Right atrium auricular region (tissue), 2 donors: ENCODE results near the gene TLK2. TPM values are rescaled to one million over a fixed set of nuclear protein-coding genes. Genes with fewer than 3 reads are reported as not detected.
"Not testable (repeated sequence)": the region's sequence is repeated elsewhere in the genome, so short reads cannot be mapped to it uniquely, and the experiment has no call there.

ENCODE experiments used
- DNase-seq: peaks from one replicate; pipeline ENCODE4 v3.0.0-alpha.2; 2019; ENCODE audit warnings: low spot score
- H3K27ac ChIP-seq, 2 donors: fragments of 200-600 bp; sonication (generic); 1 replicate in 1 of 2; 2 replicates in 1 of 2; pipeline ENCODE4 v1.5.1; 2016 to 2019
- H3K27me3 ChIP-seq, 2 donors: fragments of 200-600 bp; sonication (generic); one replicate each; pipeline versions ENCODE4 v1.5.1 to v1.6.0; 2017 to 2019
- H3K36me3 ChIP-seq: fragments of 200-600 bp; sonication (generic); one replicate; pipeline ENCODE4 v1.5.1; 2016
- H3K4me1 ChIP-seq, 2 donors: fragments of 200-600 bp; sonication (generic); one replicate each; pipeline versions ENCODE4 v1.5.1 to v1.6.0; 2017 to 2019
- H3K4me3 ChIP-seq, 2 donors: fragments of 200-600 bp; sonication (generic); 1 replicate in 1 of 2; 2 replicates in 1 of 2; pipeline ENCODE4 v1.5.1; 2017 to 2019; ENCODE audit warnings: mild to moderate bottlenecking in 1 of 2, moderate library complexity in 1 of 2
- H3K9me3 ChIP-seq, 2 donors: fragments of 200-600 bp; sonication (generic); one replicate each; pipeline ENCODE4 v1.5.1; 2019
- total RNA-seq, 2 donors: library from RNA; depleted of rRNA; stranded (reverse); fragments of >200 nt; gene quantifications; one replicate each; pipeline ENCODE4 v1.1.0, GENCODE V29; 2016

The TLK2 gene
- total RNA-seq, 2 donors from 2014 or later, result 22.3 to 28.3 TPM

GRCh38 chr17:62500463-62500862, 21.8 kb downstream of the TLK2 start:
- not testable (repeated sequence) for H3K4me3 ChIP-seq, H3K27me3 ChIP-seq, DNase-seq, H3K27ac ChIP-seq, H3K9me3 ChIP-seq, H3K36me3 ChIP-seq, H3K4me1 ChIP-seq

DNA sequence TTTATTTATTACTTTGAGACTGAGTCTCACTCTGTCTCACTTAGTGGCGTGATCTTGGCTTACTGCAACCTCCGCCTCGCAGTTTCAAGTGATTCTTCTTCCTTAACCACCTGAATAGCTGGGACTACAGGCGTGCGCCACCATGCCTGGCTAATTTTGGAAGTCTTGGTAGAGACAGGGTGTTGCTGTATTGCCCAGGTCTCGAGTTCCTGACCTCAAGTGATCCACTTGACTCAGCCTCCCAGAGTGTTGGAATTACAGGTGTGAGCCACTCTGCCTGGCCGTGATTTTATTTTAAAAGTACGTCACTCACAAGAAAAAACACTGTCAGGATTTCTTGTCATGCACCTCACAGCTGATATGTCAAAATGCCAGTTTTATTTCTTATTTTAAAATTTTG, 26.2 kb downstream of the TLK2 start:
- H3K4me1 ChIP-seq, H3K27me3 ChIP-seq, H3K4me3 ChIP-seq, H3K9me3 ChIP-seq, H3K27ac ChIP-seq, DNase-seq, H3K36me3 ChIP-seq: not testable (repeated sequence)

GRCh38 chr17:62507191-62507836, 28.7 kb downstream of the TLK2 start:
- not testable (repeated sequence) for H3K4me1 ChIP-seq, H3K27ac ChIP-seq, H3K4me3 ChIP-seq, H3K9me3 ChIP-seq, H3K27me3 ChIP-seq, DNase-seq, H3K36me3 ChIP-seq

DNA sequence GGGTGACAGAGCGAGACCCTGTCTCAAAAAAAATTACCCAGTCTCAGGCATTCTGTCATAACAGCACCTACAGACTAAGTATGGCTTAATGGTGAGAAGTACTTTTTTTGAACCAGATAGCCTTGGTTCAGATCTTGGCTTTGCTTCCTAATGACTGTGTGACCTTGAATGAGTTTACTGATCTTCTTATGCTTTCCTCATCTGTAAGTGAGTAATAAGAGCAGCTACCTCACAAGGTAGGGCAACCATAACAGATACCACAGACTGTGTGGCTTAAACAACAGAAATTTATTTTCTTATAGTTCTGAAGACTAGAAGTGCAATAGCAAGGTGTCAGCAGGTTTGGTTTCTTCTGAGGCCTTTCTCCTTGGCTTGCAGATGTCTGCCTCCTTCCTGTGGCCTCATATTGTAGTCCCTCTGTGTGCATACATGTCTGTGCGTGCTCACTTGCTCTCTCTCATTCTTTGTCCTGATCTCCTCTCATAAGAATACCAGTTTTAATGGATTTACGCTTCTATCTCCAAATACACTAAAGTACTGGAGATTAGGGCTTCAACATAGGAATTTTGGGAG, 31.7 kb downstream of the TLK2 start:
- H3K4me3 ChIP-seq, H3K27ac ChIP-seq, H3K36me3 ChIP-seq, H3K9me3 ChIP-seq, H3K4me1 ChIP-seq, H3K27me3 ChIP-seq, DNase-seq: not testable (repeated sequence)

GRCh38 chr17:62511014-62511413, 32.4 kb downstream of the TLK2 start:
- not testable (repeated sequence) for H3K27me3 ChIP-seq, H3K27ac ChIP-seq, H3K4me1 ChIP-seq, H3K36me3 ChIP-seq, H3K4me3 ChIP-seq, DNase-seq, H3K9me3 ChIP-seq

- H3K4me3 ChIP-seq, H3K9me3 ChIP-seq, H3K27ac ChIP-seq, H3K27me3 ChIP-seq, DNase-seq, H3K4me1 ChIP-seq, H3K36me3 ChIP-seq: not testable (repeated sequence)
Observed at GRCh38 chr17:62516376-62516775, 37.8 kb downstream of the TLK2 start.

- H3K4me3 ChIP-seq, DNase-seq, H3K36me3 ChIP-seq, H3K4me1 ChIP-seq, H3K27me3 ChIP-seq, H3K9me3 ChIP-seq, H3K27ac ChIP-seq: not testable (repeated sequence)
Observed at GRCh38 chr17:62521295-62521694, 42.7 kb downstream of the TLK2 start.

GRCh38 chr17:62524077-62524476, 45.5 kb downstream of the TLK2 start:
- H3K4me3 ChIP-seq, DNase-seq, H3K4me1 ChIP-seq, H3K36me3 ChIP-seq, H3K9me3 ChIP-seq, H3K27me3 ChIP-seq, H3K27ac ChIP-seq: not testable (repeated sequence)

- H3K27ac ChIP-seq, H3K36me3 ChIP-seq, H3K4me1 ChIP-seq, H3K4me3 ChIP-seq, H3K27me3 ChIP-seq, H3K9me3 ChIP-seq, DNase-seq: not testable (repeated sequence)
Observed at GRCh38 chr17:62525317-62525716, 46.7 kb downstream of the TLK2 start.

DNA sequence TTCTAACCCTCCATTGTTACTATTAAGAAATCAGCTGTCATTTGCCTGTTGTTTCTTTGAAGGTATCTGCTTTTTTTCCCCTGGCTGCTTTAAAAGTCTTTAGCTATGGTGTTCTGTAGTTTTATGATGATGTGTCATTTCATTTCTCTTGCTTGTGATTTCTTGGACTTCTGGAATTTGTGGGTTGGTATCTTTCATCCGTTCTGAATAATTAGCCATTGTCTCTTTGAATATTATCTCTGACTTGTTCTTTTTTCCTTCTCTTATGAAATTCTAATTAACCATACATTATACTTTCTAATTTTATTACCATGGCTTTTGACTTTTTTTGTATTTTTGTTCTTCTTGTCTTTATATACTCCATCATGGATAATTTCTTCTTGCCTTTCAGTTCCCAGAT, 52.3 kb downstream of the TLK2 start:
- not testable (repeated sequence) for H3K4me1 ChIP-seq, H3K27me3 ChIP-seq, DNase-seq, H3K27ac ChIP-seq, H3K4me3 ChIP-seq, H3K36me3 ChIP-seq, H3K9me3 ChIP-seq

DNA sequence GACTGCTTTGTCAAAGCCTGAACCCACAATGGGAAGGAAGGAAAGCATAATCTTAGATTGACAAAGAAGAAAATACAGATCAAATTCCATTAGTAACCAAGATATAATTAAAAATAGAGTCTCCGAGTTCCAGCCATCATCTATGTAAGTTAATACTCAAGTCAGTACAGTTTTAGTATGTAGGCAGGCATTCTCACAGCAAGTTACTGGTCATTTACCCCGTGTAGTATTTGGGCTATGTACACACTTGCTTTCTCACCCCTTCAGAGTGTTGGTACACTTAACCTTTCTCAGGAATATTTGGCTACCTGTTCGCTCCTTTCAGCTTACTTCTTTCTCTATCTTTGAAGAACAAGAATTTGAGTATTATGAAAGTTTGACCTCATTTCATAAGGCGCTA, 57.9 kb downstream of the TLK2 start:
- H3K9me3 ChIP-seq, H3K27me3 ChIP-seq, DNase-seq, H3K4me3 ChIP-seq, H3K4me1 ChIP-seq, H3K27ac ChIP-seq: not testable (repeated sequence)
- peaks cover 14% of the 10 kb centered on the region for H3K36me3 ChIP-seq

- not testable (repeated sequence) for H3K27ac ChIP-seq, H3K4me3 ChIP-seq, H3K27me3 ChIP-seq, H3K4me1 ChIP-seq, DNase-seq, H3K9me3 ChIP-seq
- peaks cover 17% of the 10 kb centered on the region for H3K36me3 ChIP-seq
Observed at GRCh38 chr17:62541073-62541472, 62.4 kb downstream of the TLK2 start.

GRCh38 chr17:62543278-62543775, 64.7 kb downstream of the TLK2 start:
- not testable (repeated sequence) for H3K4me3 ChIP-seq, H3K9me3 ChIP-seq, H3K4me1 ChIP-seq, H3K27ac ChIP-seq, H3K27me3 ChIP-seq, DNase-seq, H3K36me3 ChIP-seq

- H3K27ac ChIP-seq, H3K27me3 ChIP-seq, H3K9me3 ChIP-seq, H3K36me3 ChIP-seq, H3K4me1 ChIP-seq, DNase-seq, H3K4me3 ChIP-seq: not testable (repeated sequence)
Observed at GRCh38 chr17:62546066-62546465, 67.4 kb downstream of the TLK2 start.
